Adipocyte (in vitro differentiated cells): ENCODE results near the gene SLC41A3.
"Not testable (repeated sequence)": the region's sequence is repeated elsewhere in the genome, so short reads cannot be mapped to it uniquely, and the experiment has no call there.

Experiments
- DNase-seq: peaks from one replicate; pipeline ENCODE4 v3.0.0-alpha.2; 2015; ENCODE audit warnings: low read depth
- H3K27me3 ChIP-seq: replicated peaks from 2 replicates; pipeline ENCODE4 v1.7.0; 2013; ENCODE audit warnings: mild to moderate bottlenecking, low read length, moderate library complexity; ENCODE audit not compliant: control insufficient read depth, insufficient read depth
- H3K36me3 ChIP-seq: 2 replicates; pipeline ENCODE4 v1.7.0; 2013; ENCODE audit warnings: low read length, mild to moderate bottlenecking, moderate library complexity; ENCODE audit not compliant: control insufficient read depth, insufficient read depth, severe bottlenecking
- H3K4me1 ChIP-seq: 2 replicates; pipeline ENCODE4 v1.7.0; 2013; ENCODE audit warnings: mild to moderate bottlenecking, low read length, moderate library complexity; ENCODE audit not compliant: control insufficient read depth, insufficient read depth
- H3K4me3 ChIP-seq: 2 replicates; pipeline ENCODE4 v1.7.0; 2013; ENCODE audit warnings: mild to moderate bottlenecking, low read length, moderate library complexity
- H3K9ac ChIP-seq: 2 replicates; pipeline ENCODE4 v1.7.0; 2013; ENCODE audit warnings: mild to moderate bottlenecking, low read length, moderate library complexity
- H3K9me3 ChIP-seq: 2 replicates; pipeline ENCODE4 v1.7.0; 2013; ENCODE audit warnings: mild to moderate bottlenecking, low read length, moderate library complexity; ENCODE audit not compliant: control insufficient read depth

The SLC41A3 gene

GRCh38 chr3:126049289-126050049 lies 34.5 kb downstream of the SLC41A3 start:
- no peak overlapping the region for H3K4me3 ChIP-seq
- no peaks in the 10 kb centered on the region for H3K9me3 ChIP-seq
- H3K27me3 ChIP-seq, result no peaks in the 10 kb centered on the region
- H3K9ac ChIP-seq, result no peak overlapping the region
- H3K4me1 ChIP-seq, result no peaks in the 10 kb centered on the region
- no peak for DNase-seq
- H3K36me3 ChIP-seq, result no peaks in the 10 kb centered on the region

GRCh38 chr3:126040386-126040785 lies 43.5 kb downstream of the SLC41A3 start:
- no peak overlapping the region for H3K9ac ChIP-seq
- peaks cover 11% of the 10 kb centered on the region for H3K4me1 ChIP-seq
- H3K36me3 ChIP-seq, result no peaks in the 10 kb centered on the region
- no peaks in the 10 kb centered on the region for H3K9me3 ChIP-seq
- no peak overlapping the region for H3K4me3 ChIP-seq
- H3K27me3 ChIP-seq, result no peaks in the 10 kb centered on the region
- DNase-seq, result no peak

- H3K4me3 ChIP-seq, result no peak overlapping the region
- DNase-seq, result no peak
- no peaks in the 10 kb centered on the region for H3K9me3 ChIP-seq
- H3K9ac ChIP-seq, result no peak overlapping the region
- H3K36me3 ChIP-seq, result no peaks in the 10 kb centered on the region
- H3K27me3 ChIP-seq, result no peaks in the 10 kb centered on the region
- peaks cover 11% of the 10 kb centered on the region for H3K4me1 ChIP-seq
These were observed 44.1 kb downstream of the SLC41A3 start for GRCh38 chr3:126039870-126040269.

- not testable (repeated sequence) for H3K9me3 ChIP-seq, DNase-seq
These were observed 45.1 kb downstream of the SLC41A3 start for GRCh38 chr3:126038791-126039190.

GRCh38 chr3:126036056-126036549 lies 47.8 kb downstream of the SLC41A3 start:
- Histone ChIP-seq H3K4me3 (no peak overlapping the region), H3K36me3 (no peaks in the 10 kb centered on the region), H3K27me3 (no peaks in the 10 kb centered on the region), H3K9me3 (no peaks in the 10 kb centered on the region), H3K9ac (no peak overlapping the region), H3K4me1 (peaks cover 5% of the 10 kb centered on the region)
- no peak for DNase-seq

More at GRCh38 chr3:126038791-126039190, 45.1 kb downstream of the SLC41A3 start:
- not testable (repeated sequence) for H3K4me3 ChIP-seq, H3K36me3 ChIP-seq, H3K9ac ChIP-seq, H3K4me1 ChIP-seq, H3K27me3 ChIP-seq

- no peaks in the 10 kb centered on the region for H3K36me3 ChIP-seq
- no peak overlapping the region for H3K9ac ChIP-seq
- H3K4me3 ChIP-seq, result no peak overlapping the region
- no peaks in the 10 kb centered on the region for H3K9me3 ChIP-seq
- H3K27me3 ChIP-seq, result no peaks in the 10 kb centered on the region
- no peak for DNase-seq
- H3K4me1 ChIP-seq, result peaks cover 5% of the 10 kb centered on the region
These were observed 48.4 kb downstream of the SLC41A3 start for GRCh38 chr3:126035362-126036050.

- no peak overlapping the region for H3K9ac ChIP-seq
- no peaks in the 10 kb centered on the region for H3K9me3 ChIP-seq
- H3K4me3 ChIP-seq, result no peak overlapping the region
- H3K4me1 ChIP-seq, result no peaks in the 10 kb centered on the region
- H3K27me3 ChIP-seq, result no peaks in the 10 kb centered on the region
- H3K36me3 ChIP-seq, result no peaks in the 10 kb centered on the region
- no peak for DNase-seq
These were observed 49.2 kb downstream of the SLC41A3 start for GRCh38 chr3:126034481-126035361.

GRCh38 chr3:126033765-126034164 lies 50.2 kb downstream of the SLC41A3 start:
- Histone ChIP-seq H3K4me1 (no peaks in the 10 kb centered on the region), H3K36me3 (no peaks in the 10 kb centered on the region), H3K9ac (no peak overlapping the region), H3K4me3 (no peak overlapping the region), H3K27me3 (no peaks in the 10 kb centered on the region), H3K9me3 (no peaks in the 10 kb centered on the region)
- DNase-seq, result no peak

GRCh38 chr3:126033051-126033745 lies 50.7 kb downstream of the SLC41A3 start:
- peaks cover 5% of the 10 kb centered on the region for H3K9me3 ChIP-seq
- no peaks in the 10 kb centered on the region for H3K27me3 ChIP-seq
- H3K4me3 ChIP-seq, result no peak overlapping the region
- DNase-seq, result no peak
- no peaks in the 10 kb centered on the region for H3K4me1 ChIP-seq
- H3K36me3 ChIP-seq, result no peaks in the 10 kb centered on the region
- H3K9ac ChIP-seq, result no peak overlapping the region

- no peak overlapping the region for H3K9ac ChIP-seq
- no peaks in the 10 kb centered on the region for H3K4me1 ChIP-seq
- H3K4me3 ChIP-seq, result no peak overlapping the region
- H3K36me3 ChIP-seq, result no peaks in the 10 kb centered on the region
- no peaks in the 10 kb centered on the region for H3K27me3 ChIP-seq
- DNase-seq, result no peak
- peaks cover 11% of the 10 kb centered on the region for H3K9me3 ChIP-seq
These were observed 51.9 kb downstream of the SLC41A3 start for GRCh38 chr3:126031981-126032471.
